ENCODE measurements around the gene TPRG1L.

The TPRG1L gene

GRCh38 chr1:3651930-3652547 is 27.2 kb downstream of the TPRG1L start, which contains the start of gene TP73:
Gene TP73, plus strand, starts transcription at chr1:3652516. Its CDS starts 29,850 bp downstream, at chr1:3682366.
- Histone ChIP-seq H3K4me3 (ENCODE audit: low read length) (no peak within 1 kb of the TSS), H3K27ac (ENCODE audit: low read length) (no peak within 1 kb of the TSS), H4K20me1 (ENCODE audit: insufficient read depth, low read length) (no peaks in the 10 kb centered on the region), H3K4me1 (ENCODE audit: low read length) (peaks cover 34% of the 10 kb centered on the region), H3K9me3 (ENCODE audit: insufficient read depth, low read length) (no peaks in the 10 kb centered on the region), H3K27me3 (ENCODE audit: low read depth, low read length) (peaks cover 10% of the 10 kb centered on the region; the same call in 1 of the 2 replicates), H3K79me2 (ENCODE audit: low read length) (peaks cover 9% of the 10 kb centered on the region), H2AFZ (ENCODE audit: low read depth, low read length) (no peak within 1 kb of the TSS), H3K4me2 (ENCODE audit: low read length) (no peak within 1 kb of the TSS), H3K36me3 (replicated peaks; ENCODE audit: low read depth, low read length) (peaks cover 6% of the 10 kb centered on the region), H3K9ac (ENCODE audit: low read length) (no peak within 1 kb of the TSS)
- TF ChIP-seq EZH2phosphoT487 (IDR thresholded peaks at IDR 0.05; ENCODE audit: low read depth) = no peak
- no peak for TF ChIP-seq CTCF (IDR thresholded peaks at IDR 0.05; ENCODE audit: low read depth, low read length)

GRCh38 chr1:3652548-3653285 is 27.9 kb downstream of the TPRG1L start:
- H3K4me2 ChIP-seq (ENCODE audit: low read length) = no peak overlapping the region
- no peaks in the 10 kb centered on the region for H3K9me3 ChIP-seq (ENCODE audit: insufficient read depth, low read length)
- H3K79me2 ChIP-seq (ENCODE audit: low read length) = peaks cover 9% of the 10 kb centered on the region
- no peak overlapping the region for H3K4me3 ChIP-seq (ENCODE audit: low read length)
- no peaks in the 10 kb centered on the region for H4K20me1 ChIP-seq (ENCODE audit: insufficient read depth, low read length)
- H3K27me3 ChIP-seq (ENCODE audit: low read depth, low read length) = peaks cover 17% of the 10 kb centered on the region
- H2AFZ ChIP-seq (ENCODE audit: low read depth, low read length) = no peak overlapping the region
- H3K4me1 ChIP-seq (ENCODE audit: low read length) = peaks cover 40% of the 10 kb centered on the region
- H3K27ac ChIP-seq (ENCODE audit: low read length) = no peak overlapping the region
- H3K9ac ChIP-seq (ENCODE audit: low read length) = no peak overlapping the region
- H3K36me3 ChIP-seq (replicated peaks; ENCODE audit: low read depth, low read length) = no peaks in the 10 kb centered on the region
- TF ChIP-seq EZH2phosphoT487 (IDR thresholded peaks at IDR 0.05; ENCODE audit: low read depth) (no peak), CTCF (IDR thresholded peaks at IDR 0.05; ENCODE audit: low read depth, low read length) (no peak)

- no peaks in the 10 kb centered on the region for H4K20me1 ChIP-seq (ENCODE audit: insufficient read depth, low read length)
- peaks cover 35% of the 10 kb centered on the region for H3K4me1 ChIP-seq (ENCODE audit: low read length)
- no peak overlapping the region for H3K9ac ChIP-seq (ENCODE audit: low read length)
- H3K4me2 ChIP-seq (ENCODE audit: low read length) = no peak overlapping the region
- no peak overlapping the region for H3K4me3 ChIP-seq (ENCODE audit: low read length)
- H3K27ac ChIP-seq (ENCODE audit: low read length) = no peak overlapping the region
- H3K36me3 ChIP-seq (replicated peaks; ENCODE audit: low read depth, low read length) = no peaks in the 10 kb centered on the region
- peaks cover 22% of the 10 kb centered on the region for H3K27me3 ChIP-seq (ENCODE audit: low read depth, low read length)
- no peak for TF ChIP-seq CTCF (IDR thresholded peaks at IDR 0.05; ENCODE audit: low read depth, low read length)
- TF ChIP-seq EZH2phosphoT487 (IDR thresholded peaks at IDR 0.05; ENCODE audit: low read depth) = no peak
- H3K79me2 ChIP-seq (ENCODE audit: low read length) = peaks cover 9% of the 10 kb centered on the region
- no peaks in the 10 kb centered on the region for H3K9me3 ChIP-seq (ENCODE audit: insufficient read depth, low read length)
- H2AFZ ChIP-seq (ENCODE audit: low read depth, low read length) = no peak overlapping the region
Observed at GRCh38 chr1:3653286-3653618, 28.4 kb downstream of the TPRG1L start.

GRCh38 chr1:3654549-3655281 is 29.9 kb downstream of the TPRG1L start:
- TF ChIP-seq EZH2phosphoT487 (IDR thresholded peaks at IDR 0.05; ENCODE audit: low read depth) (no peak), CTCF (IDR thresholded peaks at IDR 0.05; ENCODE audit: low read depth, low read length) (no peak)
- H3K4me1 ChIP-seq (ENCODE audit: low read length) = peaks cover 25% of the 10 kb centered on the region
- no peak overlapping the region for H3K4me3 ChIP-seq (ENCODE audit: low read length)
- H4K20me1 ChIP-seq (ENCODE audit: insufficient read depth, low read length) = no peaks in the 10 kb centered on the region
- H3K36me3 ChIP-seq (replicated peaks; ENCODE audit: low read depth, low read length) = no peaks in the 10 kb centered on the region
- H3K79me2 ChIP-seq (ENCODE audit: low read length) = peaks cover under 1% of the 10 kb centered on the region; the same call in 1 of the 2 replicates
- peaks cover 32% of the 10 kb centered on the region for H3K27me3 ChIP-seq (ENCODE audit: low read depth, low read length)
- no peak overlapping the region for H3K4me2 ChIP-seq (ENCODE audit: low read length)
- H3K9me3 ChIP-seq (ENCODE audit: insufficient read depth, low read length) = no peaks in the 10 kb centered on the region
- H2AFZ ChIP-seq (ENCODE audit: low read depth, low read length) = no peak overlapping the region
- H3K9ac ChIP-seq (ENCODE audit: low read length) = no peak overlapping the region
- H3K27ac ChIP-seq (ENCODE audit: low read length) = no peak overlapping the region

Measured in OCI-LY3 (cell line).